ENCODE results near the gene NRXN3. TPM values are rescaled to one million over a fixed set of nuclear protein-coding genes. Genes with fewer than 3 reads are reported as not detected.

NRXN3 gene
- total and polyA plus RNA-seq, 2 of the 4 experiments (the other 2 are of a cell fraction), result 4.8 to 25.1 TPM

- H3K4me2 ChIP-seq (ENCODE audit: low read depth, low read length), result no peak overlapping the region
- POLR2A ChIA-PET (ENCODE audit: unreplicated experiment), result no interaction called here
- H4K20me1 ChIP-seq (ENCODE audit: insufficient read depth, low read length), result no peaks in the 10 kb centered on the region
- H4K91ac ChIP-seq (ENCODE audit: insufficient read depth, low read depth, low read length), result no peak overlapping the region
- H3K9ac ChIP-seq (ENCODE audit: low read depth, low read length), result no peak overlapping the region
- no TSS peak for BruUV-seq (replicated peaks)
- CTCF ChIA-PET, result no interaction called here
- no peak for ATAC-seq (ENCODE audit: low read depth)
- no peak overlapping the region for H2BK15ac ChIP-seq (ENCODE audit: low read depth, low read length)
- H4K5ac ChIP-seq (ENCODE audit: low read depth, low read length), result no peak overlapping the region
- H2AK9ac ChIP-seq (replicated peaks; ENCODE audit: low read depth, low read length, poor library complexity), result no peak overlapping the region
- H3K4me3 ChIP-seq (ENCODE audit: insufficient read depth, low read depth, low read length), result no peak overlapping the region
- no peak overlapping the region for H4K8ac ChIP-seq (ENCODE audit: low read depth in 2 of 2, low read length in 2 of 2)
- TF ChIP-seq CEBPB (IDR thresholded peaks at IDR 0.05; ENCODE audit: low read depth, low read length), result no peak
- no peak for TF ChIP-seq CTCF (conservative IDR thresholded peaks at IDR 0.05; ENCODE audit: low read depth, low read length)
- no peaks in the 10 kb centered on the region for H3K79me1 ChIP-seq (ENCODE audit: low read depth in 1 of 2, low read length in 2 of 2)
- H3K4ac ChIP-seq (ENCODE audit: low read depth, low read length), result no peak overlapping the region
- H2BK5ac ChIP-seq (ENCODE audit: low read depth, low read length, poor library complexity, severe bottlenecking), result no peak overlapping the region
- no peak for DNase-seq
- no peak overlapping the region for H3K18ac ChIP-seq (ENCODE audit: low read depth, low read length)
- intact Hi-C loops (cut with micrococcal nuclease) (no loop called here), in situ Hi-C loops (cut with MboI; ENCODE audit: low sequenced_read_pairs) (no loop called here), dilution Hi-C loops (cut with HindIII; ENCODE audit: low sequenced_read_pairs, unreplicated experiment) (no loop called here)
- no peaks in the 10 kb centered on the region for H3K36me3 ChIP-seq (ENCODE audit: control insufficient read depth, insufficient read depth, low read length)
- H3K9me3 ChIP-seq (ENCODE audit: control insufficient read depth, insufficient read depth, low read length), result peaks cover 19% of the 10 kb centered on the region
- no peaks in the 10 kb centered on the region for H3K9me1 ChIP-seq (ENCODE audit: insufficient read depth, low read length)
- H3K27ac ChIP-seq (ENCODE audit: insufficient read depth, low read length), result no peak overlapping the region
- H3K56ac ChIP-seq (ENCODE audit: extremely low read depth, insufficient read depth, low read length), result no peak overlapping the region
- H2AK5ac ChIP-seq (ENCODE audit: low read depth, low read length), result no peak overlapping the region
- no peak overlapping the region for H2BK120ac ChIP-seq (ENCODE audit: low read depth, low read length)
- no peak overlapping the region for H2AFZ ChIP-seq (replicated peaks; ENCODE audit: low read length, poor library complexity)
- H3K4me1 ChIP-seq (ENCODE audit: control insufficient read depth, insufficient read depth, low read length), result no peaks in the 10 kb centered on the region
- H2BK20ac ChIP-seq (ENCODE audit: low read depth, low read length), result no peak overlapping the region
- H3K23ac ChIP-seq (ENCODE audit: low read depth, low read length), result no peak overlapping the region
- no peak overlapping the region for H3K14ac ChIP-seq (replicated peaks; ENCODE audit: low read depth, low read length)
- no peaks in the 10 kb centered on the region for H3K27me3 ChIP-seq (ENCODE audit: control insufficient read depth, insufficient read depth, low read length)
Observed at GRCh38 chr14:78222746-78223145, 52.6 kb downstream of the NRXN3 start.

Measured in IMR-90 (cell line).